Fibroblast of lung (primary cell): ENCODE measurements around the gene IFNA8.

Experiments used
- EZH2 ChIP-seq: IDR thresholded peaks from 2 replicates; pipeline ENCODE4 v1.5.1; 2012; ENCODE audit warnings: low read length, control low read depth, mild to moderate bottlenecking; ENCODE audit errors: missing control alignments
- TF ChIP-seq, protein P1 (sequence below), 2 donors: IDR thresholded peaks in 1 of 2; conservative IDR thresholded peaks in 1 of 2; 1 replicate in 1 of 2; 2 replicates in 1 of 2; pipeline ENCODE4 v1.5.1; 2011 to 2012; ENCODE audit warnings: low read length in 2 of 2, control low read depth in 1 of 2, inconsistent platforms in 1 of 2, low read depth in 1 of 2, mild to moderate bottlenecking in 1 of 2

DNA sequence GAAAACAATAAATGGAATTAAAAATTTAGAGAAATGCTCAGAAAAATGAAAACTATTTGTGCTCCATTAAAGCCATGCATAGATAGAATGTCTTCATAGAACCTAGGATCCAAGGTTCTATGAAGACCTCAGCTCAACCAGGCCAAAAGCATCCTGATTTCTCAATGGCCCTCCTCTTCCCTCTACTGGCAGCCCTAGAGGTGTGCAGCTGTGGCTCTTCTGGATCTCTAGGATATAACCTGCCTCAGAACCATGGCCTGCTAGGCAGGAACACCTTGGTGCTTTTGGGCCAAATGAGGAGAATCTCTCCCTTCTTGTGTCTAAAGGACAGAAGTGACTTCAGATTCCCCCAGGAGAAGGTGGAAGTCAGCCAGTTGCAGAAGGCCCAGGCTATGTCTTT lies 46.4 kb downstream of the IFNA8 start:
- TF ChIP-seq, protein P1, sequence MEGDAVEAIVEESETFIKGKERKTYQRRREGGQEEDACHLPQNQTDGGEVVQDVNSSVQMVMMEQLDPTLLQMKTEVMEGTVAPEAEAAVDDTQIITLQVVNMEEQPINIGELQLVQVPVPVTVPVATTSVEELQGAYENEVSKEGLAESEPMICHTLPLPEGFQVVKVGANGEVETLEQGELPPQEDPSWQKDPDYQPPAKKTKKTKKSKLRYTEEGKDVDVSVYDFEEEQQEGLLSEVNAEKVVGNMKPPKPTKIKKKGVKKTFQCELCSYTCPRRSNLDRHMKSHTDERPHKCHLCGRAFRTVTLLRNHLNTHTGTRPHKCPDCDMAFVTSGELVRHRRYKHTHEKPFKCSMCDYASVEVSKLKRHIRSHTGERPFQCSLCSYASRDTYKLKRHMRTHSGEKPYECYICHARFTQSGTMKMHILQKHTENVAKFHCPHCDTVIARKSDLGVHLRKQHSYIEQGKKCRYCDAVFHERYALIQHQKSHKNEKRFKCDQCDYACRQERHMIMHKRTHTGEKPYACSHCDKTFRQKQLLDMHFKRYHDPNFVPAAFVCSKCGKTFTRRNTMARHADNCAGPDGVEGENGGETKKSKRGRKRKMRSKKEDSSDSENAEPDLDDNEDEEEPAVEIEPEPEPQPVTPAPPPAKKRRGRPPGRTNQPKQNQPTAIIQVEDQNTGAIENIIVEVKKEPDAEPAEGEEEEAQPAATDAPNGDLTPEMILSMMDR (conservative IDR thresholded peaks at IDR 0.05 in 1 of 2, IDR thresholded peaks at IDR 0.05 in 1 of 2; ENCODE audit: low read depth in 1 of 2, low read length in 2 of 2), result peak; percentile 54 to 65
- no peak for TF ChIP-seq EZH2
